ENCODE data around the gene ADAR.
"Not testable (repeated sequence)": the region's sequence is repeated elsewhere in the genome, so short reads cannot be mapped to it uniquely, and the experiment has no call there.

Gene ADAR

GRCh38 chr1:154607609-154608396 lies at the start of gene ADAR:
Gene ADAR, minus strand, starts transcription at chr1:154608186. Its CDS starts 180 bp downstream, at chr1:154608006.
- peak; percentile 99 for DNase-seq
- in situ Hi-C loops (cut with HindIII; ENCODE audit: low pct_ligation_motif_present, low pct_unique_long_range_greater_than_20kb, low sequenced_read_pairs), result no loop called here

- DNase-seq, result no peak
- in situ Hi-C loops (cut with HindIII; ENCODE audit: low pct_ligation_motif_present, low pct_unique_long_range_greater_than_20kb, low sequenced_read_pairs), result no loop called here
Observed at GRCh38 chr1:154657556-154657955, 49.6 kb upstream of the ADAR start.

DNA sequence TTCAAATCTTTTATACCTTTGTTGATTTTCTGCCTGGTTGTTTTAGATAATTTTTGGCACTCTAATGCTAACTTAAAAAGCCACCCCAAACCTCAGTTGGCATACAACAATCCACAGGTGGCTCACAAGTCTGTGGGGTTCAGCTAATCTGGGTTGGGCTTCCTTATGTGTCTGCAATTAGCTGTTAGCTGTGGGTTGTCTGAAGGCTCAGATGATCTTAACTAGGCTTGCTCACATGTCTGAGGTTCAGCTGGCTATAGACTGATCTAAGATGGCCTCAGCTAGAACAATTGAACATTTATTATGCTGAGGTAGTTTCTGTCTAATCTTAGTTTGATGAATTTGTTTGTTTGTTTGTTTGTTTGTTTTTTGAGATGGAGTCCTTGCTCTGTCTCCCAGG lies 44.9 kb upstream of the ADAR start:
- no peak for DNase-seq
- in situ Hi-C loops (cut with HindIII; ENCODE audit: low pct_ligation_motif_present, low pct_unique_long_range_greater_than_20kb, low sequenced_read_pairs), result no loop called here

GRCh38 chr1:154644724-154645123 lies 36.7 kb upstream of the ADAR start:
- DNase-seq; in situ Hi-C loops (cut with HindIII; ENCODE audit: low pct_ligation_motif_present, low pct_unique_long_range_greater_than_20kb, low sequenced_read_pairs): not testable (repeated sequence)

DNA sequence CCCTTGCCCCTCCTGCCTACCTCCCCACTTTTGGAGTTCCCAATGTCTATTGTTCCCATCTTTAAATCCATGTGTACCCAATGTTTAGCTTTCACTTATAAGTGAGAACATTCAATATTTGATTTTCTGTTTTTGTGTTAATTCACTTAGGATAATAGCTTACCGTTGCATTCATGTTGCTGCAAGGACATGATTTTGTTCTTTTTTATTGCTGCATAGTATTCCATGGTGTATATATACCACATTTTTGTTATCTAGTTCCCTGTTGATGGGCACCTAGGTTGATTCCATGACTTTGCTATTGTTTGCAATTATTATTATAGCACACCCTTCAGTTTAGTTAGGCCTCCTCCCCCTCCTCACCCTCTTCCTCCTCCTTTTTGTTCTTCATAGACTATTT lies 33.5 kb upstream of the ADAR start:
- in situ Hi-C loops (cut with HindIII; ENCODE audit: low pct_ligation_motif_present, low pct_unique_long_range_greater_than_20kb, low sequenced_read_pairs), result no loop called here
- no peak for DNase-seq

DNA sequence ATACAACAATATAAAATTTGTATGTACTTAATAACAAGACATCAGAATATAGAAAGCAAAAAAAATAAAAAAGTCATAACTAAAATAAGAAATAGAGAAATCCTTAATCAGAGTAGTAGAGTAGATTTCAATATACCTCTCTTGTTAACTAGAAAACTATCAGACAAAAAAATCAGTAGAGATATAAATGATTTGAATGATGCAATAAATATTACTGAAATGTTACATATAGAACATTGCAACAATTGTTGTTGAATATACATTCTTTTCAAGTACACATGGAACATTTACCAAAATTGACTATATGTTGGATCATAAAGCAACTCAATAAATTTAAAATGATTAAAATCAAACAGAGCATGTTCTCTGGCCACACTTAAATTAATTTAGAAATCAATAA lies 31.9 kb upstream of the ADAR start:
- no peak for DNase-seq
- in situ Hi-C loops (cut with HindIII; ENCODE audit: low pct_ligation_motif_present, low pct_unique_long_range_greater_than_20kb, low sequenced_read_pairs), result no loop called here

GRCh38 chr1:154635171-154635570 lies 27.2 kb upstream of the ADAR start:
- no peak for DNase-seq
- in situ Hi-C loops (cut with HindIII; ENCODE audit: low pct_ligation_motif_present, low pct_unique_long_range_greater_than_20kb, low sequenced_read_pairs), result no loop called here

DNA sequence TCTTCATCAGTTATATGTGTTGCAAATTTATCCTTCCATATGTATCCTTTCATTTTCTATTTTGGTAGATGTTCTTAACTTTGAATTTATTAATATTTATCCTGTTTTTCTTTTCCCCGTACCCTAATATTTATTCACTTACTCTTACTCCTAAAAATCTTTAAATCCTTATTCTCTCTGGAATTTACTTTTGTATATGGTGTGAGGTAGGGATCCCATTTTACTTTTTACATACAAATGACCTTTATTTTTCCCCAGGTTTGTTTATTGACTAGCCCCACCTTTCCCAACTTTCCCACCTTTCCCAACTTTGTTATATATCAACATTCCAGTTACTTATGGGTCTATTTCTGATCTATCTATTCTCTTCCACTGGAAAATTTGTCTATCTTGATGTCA lies 21.7 kb upstream of the ADAR start:
- in situ Hi-C loops (cut with HindIII; ENCODE audit: low pct_ligation_motif_present, low pct_unique_long_range_greater_than_20kb, low sequenced_read_pairs), result no loop called here
- no peak for DNase-seq

DNA sequence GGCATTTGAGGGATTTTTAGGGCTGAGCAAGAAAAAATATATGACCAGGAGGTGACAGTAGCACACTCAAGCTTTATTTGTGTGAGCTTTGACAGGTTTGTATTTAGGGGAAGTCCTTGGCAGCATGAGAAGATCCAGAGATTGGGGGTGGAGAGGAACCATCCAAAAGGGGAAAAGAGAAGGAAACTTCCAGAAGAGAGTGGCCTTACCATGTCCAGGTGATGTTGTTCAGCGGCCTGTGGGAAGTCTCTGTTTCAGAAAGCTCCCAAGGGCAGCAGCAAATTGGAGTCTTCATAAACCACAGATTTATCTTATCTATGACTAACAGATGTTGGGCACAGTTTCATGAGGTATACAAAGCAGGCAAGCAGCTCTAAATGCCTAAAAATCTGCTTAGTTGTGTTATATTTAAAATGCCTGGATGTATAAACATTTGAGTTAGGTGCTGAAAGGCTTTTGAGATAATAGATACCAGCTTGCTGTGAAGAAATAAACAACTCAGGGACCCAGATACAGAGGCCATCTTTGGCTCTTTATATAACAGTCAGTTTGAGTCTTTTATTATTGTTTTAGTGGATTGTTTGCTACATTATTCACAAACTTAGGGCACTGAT lies 21.2 kb upstream of the ADAR start:
- no peak for DNase-seq
- in situ Hi-C loops (cut with HindIII; ENCODE audit: low pct_ligation_motif_present, low pct_unique_long_range_greater_than_20kb, low sequenced_read_pairs), result no loop called here

DNA sequence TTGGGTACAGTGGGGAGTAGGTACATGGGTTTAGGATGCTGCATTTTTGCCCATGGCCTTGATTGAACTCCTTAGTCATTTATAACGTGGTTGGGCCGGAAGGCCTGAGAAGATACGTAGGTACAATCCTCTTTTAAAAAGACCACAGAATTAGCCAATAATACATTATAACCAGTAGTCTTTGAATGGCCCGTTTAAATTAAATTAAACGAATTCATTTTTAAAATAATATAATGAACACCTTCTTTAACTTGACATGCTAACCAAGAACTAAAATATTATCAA lies 20.1 kb upstream of the ADAR start:
- DNase-seq, result no peak
- in situ Hi-C loops (cut with HindIII; ENCODE audit: low pct_ligation_motif_present, low pct_unique_long_range_greater_than_20kb, low sequenced_read_pairs), result no loop called here

GRCh38 chr1:154627257-154628120 lies 19.5 kb upstream of the ADAR start:
- DNase-seq, result peak; percentile 91
- in situ Hi-C loops (cut with HindIII; ENCODE audit: low pct_ligation_motif_present, low pct_unique_long_range_greater_than_20kb, low sequenced_read_pairs), result no loop called here

DNA sequence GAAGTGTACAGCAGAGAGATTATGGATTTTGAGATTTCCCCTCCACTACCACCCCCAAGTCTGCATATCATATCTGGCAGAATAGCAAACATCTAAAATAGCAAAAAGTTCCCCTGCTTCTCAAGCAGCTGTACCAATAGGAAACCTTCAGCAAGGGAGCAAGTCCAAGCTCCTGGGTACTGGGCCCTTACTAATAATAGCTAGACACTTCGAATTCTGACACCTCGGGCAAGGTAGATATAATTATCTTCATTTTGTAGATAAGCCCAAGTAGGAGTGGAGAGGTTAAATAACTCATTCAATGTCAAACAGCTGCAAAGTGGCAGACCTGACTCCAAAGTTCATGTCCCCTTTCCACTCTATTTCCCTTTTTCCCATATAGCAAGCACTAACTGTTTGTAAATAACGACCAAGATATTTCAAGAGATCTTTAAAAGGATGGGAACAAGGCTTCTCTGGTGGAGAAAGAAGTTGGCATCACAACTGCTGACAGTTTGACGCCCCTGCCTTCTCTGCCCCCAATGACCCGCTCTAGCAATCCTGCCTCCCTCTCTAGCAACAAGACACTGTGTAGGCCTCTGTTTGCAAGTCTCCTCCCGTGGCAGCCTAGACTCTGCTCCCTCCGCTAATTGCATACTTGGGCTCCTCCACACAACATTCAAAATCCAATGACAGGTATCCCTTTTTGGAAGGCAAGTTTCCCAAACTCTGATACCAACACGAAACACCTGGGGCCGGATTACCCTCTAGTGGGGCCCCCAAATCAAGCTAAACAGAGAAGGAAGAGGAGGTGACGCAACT lies 18.7 kb upstream of the ADAR start:
- no peak for DNase-seq
- in situ Hi-C loops (cut with HindIII; ENCODE audit: low pct_ligation_motif_present, low pct_unique_long_range_greater_than_20kb, low sequenced_read_pairs), result no loop called here

DNA sequence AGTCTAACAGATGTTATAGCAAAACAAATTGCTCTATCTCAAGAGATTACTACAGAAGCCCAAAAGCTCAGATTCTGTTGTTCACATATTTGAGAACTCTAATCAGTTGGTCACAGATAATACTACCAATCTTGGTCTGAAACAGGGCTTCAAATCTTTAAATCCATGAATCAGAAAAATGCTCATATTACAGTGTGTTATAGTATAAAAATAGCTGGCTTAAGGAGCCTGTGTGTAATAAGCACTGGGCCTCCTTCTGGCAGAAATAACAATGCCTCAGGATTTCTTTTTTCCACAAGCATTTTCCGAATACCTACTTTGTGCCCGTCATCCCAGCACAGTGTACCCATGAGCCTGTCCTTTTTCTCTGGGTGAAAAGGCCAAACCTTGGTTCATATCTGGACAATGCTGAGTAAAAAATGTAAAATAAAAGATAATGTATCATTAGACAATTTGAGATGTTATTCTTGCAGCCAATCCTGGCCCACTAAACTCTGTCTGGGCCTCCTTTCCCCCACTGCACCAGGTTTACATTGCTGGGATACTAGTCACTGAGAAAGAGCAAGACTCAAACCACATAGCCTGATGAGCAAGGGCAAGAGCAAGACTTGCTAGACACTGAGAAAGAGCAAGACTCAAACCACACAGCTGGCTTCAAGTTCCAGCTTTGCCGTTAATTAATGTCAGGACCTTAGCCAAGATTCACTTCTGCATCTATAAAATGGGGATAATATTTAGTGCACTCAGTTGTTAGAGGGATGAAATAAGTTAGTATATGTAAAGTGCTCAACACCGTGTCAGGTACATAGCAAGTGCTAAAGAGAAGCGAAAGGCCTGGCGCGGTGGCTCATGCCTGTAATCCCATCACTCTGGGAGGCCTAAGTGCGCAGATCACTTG lies 17.0 kb upstream of the ADAR start:
- in situ Hi-C loops (cut with HindIII; ENCODE audit: low pct_ligation_motif_present, low pct_unique_long_range_greater_than_20kb, low sequenced_read_pairs), result no loop called here
- no peak for DNase-seq

GRCh38 chr1:154623358-154623757 lies 15.4 kb upstream of the ADAR start:
- no peak for DNase-seq
- in situ Hi-C loops (cut with HindIII; ENCODE audit: low pct_ligation_motif_present, low pct_unique_long_range_greater_than_20kb, low sequenced_read_pairs), result no loop called here

GRCh38 chr1:154622503-154623039 lies 14.6 kb upstream of the ADAR start:
- in situ Hi-C loops (cut with HindIII; ENCODE audit: low pct_ligation_motif_present, low pct_unique_long_range_greater_than_20kb, low sequenced_read_pairs), result no loop called here
- no peak for DNase-seq

DNA sequence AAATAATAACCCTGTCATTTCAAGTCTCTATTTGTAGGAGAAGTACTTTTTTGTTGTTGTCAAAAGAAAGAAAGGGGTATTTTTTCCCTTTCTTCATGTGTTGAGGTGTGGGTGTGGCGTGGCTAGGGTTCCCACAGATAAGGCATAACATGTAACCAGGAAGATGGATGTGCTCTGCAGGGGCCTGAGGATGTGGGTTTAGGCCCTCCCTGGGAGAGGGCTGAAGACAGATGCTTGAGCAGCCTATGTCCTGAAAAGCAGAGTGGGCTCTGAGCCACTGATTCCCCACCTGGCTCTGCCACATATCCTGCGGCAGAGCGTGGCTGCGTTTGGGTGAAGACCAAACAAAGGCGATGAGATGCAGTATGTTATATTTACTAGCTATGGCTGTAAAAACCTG lies 13.9 kb upstream of the ADAR start:
- no peak for DNase-seq
- in situ Hi-C loops (cut with HindIII; ENCODE audit: low pct_ligation_motif_present, low pct_unique_long_range_greater_than_20kb, low sequenced_read_pairs), result no loop called here

GRCh38 chr1:154620751-154621150 lies 12.8 kb upstream of the ADAR start:
- in situ Hi-C loops (cut with HindIII; ENCODE audit: low pct_ligation_motif_present, low pct_unique_long_range_greater_than_20kb, low sequenced_read_pairs), result no loop called here
- no peak for DNase-seq

All from ACHN (cell line).